Kidney (tissue), 14 donors: ENCODE data around the gene GAPT. TPM values are rescaled to one million over a fixed set of nuclear protein-coding genes. Genes with fewer than 3 reads are reported as not detected.

Experiments
- DNase-seq, 5 donors: peaks; one replicate each; pipeline ENCODE4 v3.0.0-alpha.2; 2013 to 2020
- FAIRE-seq: peaks from 2 replicates; lab custom pipeline; 2012; peaks lifted over from hg19 to GRCh38; lab: Jason Lieb, UNC
- H3K27ac ChIP-seq, 2 donors: one replicate each; pipeline ENCODE4 v1.7.0; 2013; ENCODE audit warnings: low read depth in 2 of 2, low read length in 2 of 2, inconsistent platforms in 1 of 2
- H3K27me3 ChIP-seq: one replicate; pipeline ENCODE4 v1.7.1; 2013; ENCODE audit warnings: low read length, inconsistent platforms; ENCODE audit not compliant: control insufficient read depth, insufficient read depth
- H3K36me3 ChIP-seq, 3 donors: one replicate each; pipeline versions ENCODE4 v1.7.0 to v1.7.1; 2013; ENCODE audit warnings: low read length in 3 of 3, control low read depth in 1 of 3, inconsistent platforms in 1 of 3; ENCODE audit not compliant: insufficient read depth in 3 of 3, control insufficient read depth in 2 of 3
- H3K4me1 ChIP-seq, 3 donors: one replicate each; pipeline versions ENCODE4 v1.7.0 to v1.7.1; 2013; ENCODE audit warnings: low read length in 3 of 3, inconsistent platforms in 1 of 3, low read depth in 1 of 3; ENCODE audit not compliant: control insufficient read depth in 2 of 3, insufficient read depth in 2 of 3
- H3K4me3 ChIP-seq, 3 donors: one replicate each; pipeline versions ENCODE4 v1.7.0 to v1.8.1; 2013; ENCODE audit warnings: low read length in 3 of 3, control low read depth in 1 of 3, inconsistent platforms in 1 of 3
- H3K9ac ChIP-seq, 3 donors: one replicate each; pipeline versions ENCODE4 v1.7.0 to v1.7.1; 2013; ENCODE audit warnings: low read length in 3 of 3, control low read depth in 1 of 3, inconsistent platforms in 1 of 3
- H3K9me3 ChIP-seq, 3 donors: one replicate each; pipeline versions ENCODE4 v1.7.0 to v1.7.1; 2013; ENCODE audit warnings: low read length in 3 of 3, control low read depth in 1 of 3, inconsistent platforms in 1 of 3; ENCODE audit not compliant: control insufficient read depth in 2 of 3, insufficient read depth in 1 of 3
- intact Hi-C: fragments of 100-400 bp; cut with DNase I; formaldehyde crosslinking; loops from one replicate; pipeline ENCODE4 v1.11.1; 2022
- polyA plus RNA-seq: library from polyadenylated mRNA; stranded (reverse); fragments of 350-450 nt; fragmentation: Illumina TruSeq; extraction: RNeasy Lipid Tissue Mini Kit (QIAGEN cat#74804); gene quantifications from one replicate; pipeline ENCODE4 v1.2.3, GENCODE V29; 2014; ENCODE audit warnings: low read depth, low replicate concordance; ENCODE audit not compliant: insufficient read depth
- total RNA-seq: library from RNA; stranded (reverse); fragmentation: NEBNext Ultra II Directional; extraction: Animal tissue kit (Norgen Biotek cat#: 25700); gene quantifications from one replicate; pipeline ENCODE4 v1.2.1, GENCODE V29; 2021
- TF ChIP-seq, protein P1 (sequence below): IDR thresholded peaks from 3 replicates; pipeline ENCODE4 v1.5.1; 2012; ENCODE audit warnings: mild to moderate bottlenecking, moderate library complexity, borderline replicate concordance; ENCODE audit not compliant: insufficient read depth; ENCODE audit errors: extremely low read depth
- donor health status: control.
- donor health status: control.
- donor health status: control.
- donor health status: control.
- donor health status: control.
- donor health status: DM: yes; HTN: yes; CAD: no.
- donor health status: Normal renal cell carcinoma (clear cell type).

GAPT gene
- total and polyA plus RNA-seq, 2 donors from 2014 or later: 0.32 to 3.9 TPM

DNA sequence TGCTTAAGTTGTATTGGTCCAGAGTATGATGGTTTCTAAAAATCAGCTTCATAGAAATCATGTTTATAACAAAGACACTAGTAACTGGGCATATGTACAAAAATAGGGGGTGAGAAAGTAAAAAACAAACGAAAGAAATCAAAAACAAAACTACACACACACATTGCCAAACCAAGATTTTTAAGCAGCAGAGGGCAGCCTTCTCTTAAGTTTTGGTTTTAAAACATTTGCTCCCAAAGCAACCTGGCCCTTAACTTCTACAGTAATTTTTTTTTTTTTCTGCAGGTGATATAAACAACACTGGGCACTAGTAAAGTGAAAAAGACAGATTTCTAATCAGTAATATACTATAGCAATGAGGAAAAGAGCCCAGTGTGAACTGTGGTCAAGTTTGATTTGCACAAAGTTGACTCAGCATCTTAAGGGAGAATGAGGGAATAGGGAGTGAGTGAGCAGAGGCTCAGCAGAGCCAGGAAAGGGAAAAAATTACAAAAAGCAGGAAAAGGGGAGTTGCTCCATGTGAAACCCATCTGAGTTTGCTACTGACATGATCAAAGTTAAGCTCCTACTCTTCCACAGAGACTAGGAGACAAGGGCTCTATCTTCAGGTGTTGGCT, 13.4 kb upstream of the GAPT start:
- H3K4me1 ChIP-seq: no peaks in the 10 kb centered on the region
- intact Hi-C loops: no loop called here
- H3K36me3 ChIP-seq: no peaks in the 10 kb centered on the region
- DNase-seq: no peak
- no peak for FAIRE-seq
- H3K9ac ChIP-seq: no peak overlapping the region
- H3K27me3 ChIP-seq: no peaks in the 10 kb centered on the region
- H3K9me3 ChIP-seq: peaks cover 0 to 6% (median 0%) of the 10 kb centered on the region in 3 donors
- TF ChIP-seq, protein P1, sequence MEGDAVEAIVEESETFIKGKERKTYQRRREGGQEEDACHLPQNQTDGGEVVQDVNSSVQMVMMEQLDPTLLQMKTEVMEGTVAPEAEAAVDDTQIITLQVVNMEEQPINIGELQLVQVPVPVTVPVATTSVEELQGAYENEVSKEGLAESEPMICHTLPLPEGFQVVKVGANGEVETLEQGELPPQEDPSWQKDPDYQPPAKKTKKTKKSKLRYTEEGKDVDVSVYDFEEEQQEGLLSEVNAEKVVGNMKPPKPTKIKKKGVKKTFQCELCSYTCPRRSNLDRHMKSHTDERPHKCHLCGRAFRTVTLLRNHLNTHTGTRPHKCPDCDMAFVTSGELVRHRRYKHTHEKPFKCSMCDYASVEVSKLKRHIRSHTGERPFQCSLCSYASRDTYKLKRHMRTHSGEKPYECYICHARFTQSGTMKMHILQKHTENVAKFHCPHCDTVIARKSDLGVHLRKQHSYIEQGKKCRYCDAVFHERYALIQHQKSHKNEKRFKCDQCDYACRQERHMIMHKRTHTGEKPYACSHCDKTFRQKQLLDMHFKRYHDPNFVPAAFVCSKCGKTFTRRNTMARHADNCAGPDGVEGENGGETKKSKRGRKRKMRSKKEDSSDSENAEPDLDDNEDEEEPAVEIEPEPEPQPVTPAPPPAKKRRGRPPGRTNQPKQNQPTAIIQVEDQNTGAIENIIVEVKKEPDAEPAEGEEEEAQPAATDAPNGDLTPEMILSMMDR: no peak
- no peak overlapping the region for H3K27ac ChIP-seq
- no peak overlapping the region for H3K4me3 ChIP-seq

DNA sequence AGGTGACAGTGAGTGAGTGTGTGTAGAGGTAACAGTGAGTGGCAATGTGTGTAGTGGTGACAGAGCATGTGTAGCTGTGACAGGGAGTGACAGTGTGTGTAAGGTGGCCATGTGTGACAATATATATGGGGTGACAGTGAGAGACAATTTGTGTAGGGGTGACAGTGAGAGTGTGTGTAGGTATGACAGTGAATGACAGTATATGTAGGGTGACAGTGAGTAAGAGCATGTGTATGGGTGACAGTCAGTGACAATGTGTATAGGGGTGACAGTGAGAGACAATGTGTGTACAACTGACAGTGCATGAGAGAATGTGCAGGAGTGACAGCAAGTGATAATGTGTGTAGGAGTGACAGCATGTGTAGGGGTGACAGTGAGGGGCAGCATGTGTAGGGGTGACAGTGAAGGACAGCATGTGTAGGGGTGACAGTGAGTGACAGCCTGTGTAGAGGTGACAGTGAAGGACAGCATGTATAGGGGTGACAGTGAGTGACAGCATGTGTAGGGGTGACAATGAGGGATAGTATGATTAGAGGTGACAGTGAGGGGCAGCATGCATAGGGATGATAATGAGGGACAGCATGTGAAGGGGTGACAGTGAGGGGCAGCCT, 10.1 kb upstream of the GAPT start:
- Histone ChIP-seq H3K4me3 (no peak overlapping the region), H3K9me3 (peaks cover 0 to 6% (median 0%) of the 10 kb centered on the region in 3 donors), H3K27ac (no peak overlapping the region), H3K9ac (no peak overlapping the region), H3K36me3 (no peaks in the 10 kb centered on the region), H3K4me1 (no peaks in the 10 kb centered on the region), H3K27me3 (no peaks in the 10 kb centered on the region)
- no peak for FAIRE-seq
- TF ChIP-seq, protein P1: no peak
- no peak for DNase-seq
- intact Hi-C loops: no loop called here

DNA sequence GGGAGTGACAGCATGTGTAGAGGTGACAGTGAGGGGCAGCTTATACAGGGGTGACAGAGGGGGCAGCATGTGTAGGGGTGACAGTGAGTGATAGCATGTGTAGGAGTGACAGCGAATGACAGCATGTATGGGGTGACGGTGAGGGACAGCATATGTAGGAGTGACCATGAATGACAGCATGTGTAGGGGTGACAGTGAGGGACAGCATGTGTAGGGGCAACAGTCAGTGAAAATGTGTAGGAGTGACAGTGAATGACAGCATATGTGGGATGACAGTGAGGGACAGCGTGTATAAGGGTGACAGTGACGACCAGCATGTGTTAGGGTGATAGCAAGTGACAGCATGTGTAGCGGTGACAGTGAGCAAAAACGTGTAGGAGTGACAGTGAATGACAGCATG, 9.4 kb upstream of the GAPT start:
- peaks cover 0 to 6% (median 0%) of the 10 kb centered on the region in 3 donors for H3K9me3 ChIP-seq
- DNase-seq (no peak), FAIRE-seq (no peak)
- H3K36me3 ChIP-seq: no peaks in the 10 kb centered on the region
- no peak overlapping the region for H3K27ac ChIP-seq
- intact Hi-C loops: no loop called here
- no peaks in the 10 kb centered on the region for H3K4me1 ChIP-seq
- H3K27me3 ChIP-seq: no peaks in the 10 kb centered on the region
- H3K4me3 ChIP-seq: no peak overlapping the region
- TF ChIP-seq, protein P1: no peak
- H3K9ac ChIP-seq: no peak overlapping the region
